ENCODE measurements around the gene CNKSR2. TPM values are rescaled to one million over a fixed set of nuclear protein-coding genes. Genes with fewer than 3 reads are reported as not detected.

The CNKSR2 gene
- total and polyA plus RNA-seq, 2 experiments from 2014 or later, result 1.5 to 10.3 TPM

- Histone ChIP-seq H3K79me2 (no peaks in the 10 kb centered on the region), H3K27ac (no peak overlapping the region), H3K9me3 (ENCODE audit: low read depth) (no peaks in the 10 kb centered on the region), H4K20me1 (ENCODE audit: insufficient read depth, poor library complexity, severe bottlenecking) (no peaks in the 10 kb centered on the region), H3K4me1 (ENCODE audit: insufficient read depth) (no peaks in the 10 kb centered on the region), H2AFZ (no peak overlapping the region), H3K4me2 (no peak overlapping the region), H3K9me2 (replicated peaks; ENCODE audit: insufficient read depth) (no peaks in the 10 kb centered on the region), H3K4me3 (no peak overlapping the region), H3K36me3 (replicated peaks; ENCODE audit: insufficient read depth, low read depth) (no peaks in the 10 kb centered on the region), H3K27me3 (no peaks in the 10 kb centered on the region)
- no peak for TF ChIP-seq CTCF (IDR thresholded peaks at IDR 0.05; ENCODE audit: poor library complexity)
- no peak for TF ChIP-seq EZH2 (IDR thresholded peaks at IDR 0.05; ENCODE audit: borderline replicate concordance)
- TF ChIP-seq EZH2phosphoT487 (IDR thresholded peaks at IDR 0.05; ENCODE audit: low read depth, severe bottlenecking, unreplicated experiment), result no peak
- WGBS (ENCODE audit: low lambda C conversion rate, missing lambda C conversion rate), result 79% methylated on average over 2 of the region's 2 CpGs
- no peak for DNase-seq (ENCODE audit: low spot score)
Measured at GRCh38 chrX:21660156-21660555, 285.9 kb downstream of the CNKSR2 start.

- no peaks in the 10 kb centered on the region for H3K36me3 ChIP-seq (replicated peaks; ENCODE audit: insufficient read depth, low read depth)
- no peaks in the 10 kb centered on the region for H3K9me2 ChIP-seq (replicated peaks; ENCODE audit: insufficient read depth)
- H2AFZ ChIP-seq, result no peak overlapping the region
- no peak for DNase-seq (ENCODE audit: low spot score)
- TF ChIP-seq CTCF (IDR thresholded peaks at IDR 0.05; ENCODE audit: poor library complexity) (no peak), EZH2phosphoT487 (IDR thresholded peaks at IDR 0.05; ENCODE audit: low read depth, severe bottlenecking, unreplicated experiment) (no peak), EZH2 (IDR thresholded peaks at IDR 0.05; ENCODE audit: borderline replicate concordance) (no peak)
- no peak overlapping the region for H3K27ac ChIP-seq
- no peaks in the 10 kb centered on the region for H3K79me2 ChIP-seq
- no peak overlapping the region for H3K4me3 ChIP-seq
- H3K27me3 ChIP-seq, result no peaks in the 10 kb centered on the region
- no peaks in the 10 kb centered on the region for H3K4me1 ChIP-seq (ENCODE audit: insufficient read depth)
- WGBS (ENCODE audit: low lambda C conversion rate, missing lambda C conversion rate), result 57% methylated on average over 6 of the region's 6 CpGs
- H4K20me1 ChIP-seq (ENCODE audit: insufficient read depth, poor library complexity, severe bottlenecking), result no peaks in the 10 kb centered on the region
- H3K4me2 ChIP-seq, result no peak overlapping the region
- no peaks in the 10 kb centered on the region for H3K9me3 ChIP-seq (ENCODE audit: low read depth)
Measured at GRCh38 chrX:21661316-21661715, 287.1 kb downstream of the CNKSR2 start.

- Histone ChIP-seq H3K36me3 (replicated peaks; ENCODE audit: insufficient read depth, low read depth) (no peaks in the 10 kb centered on the region), H3K4me2 (no peak overlapping the region), H3K27ac (no peak overlapping the region), H2AFZ (no peak overlapping the region), H3K79me2 (no peaks in the 10 kb centered on the region), H4K20me1 (ENCODE audit: insufficient read depth, poor library complexity, severe bottlenecking) (no peaks in the 10 kb centered on the region), H3K9me2 (replicated peaks; ENCODE audit: insufficient read depth) (no peaks in the 10 kb centered on the region), H3K27me3 (no peaks in the 10 kb centered on the region), H3K4me3 (no peak overlapping the region), H3K9me3 (ENCODE audit: low read depth) (no peaks in the 10 kb centered on the region), H3K4me1 (ENCODE audit: insufficient read depth) (no peaks in the 10 kb centered on the region)
- no peak for DNase-seq (ENCODE audit: low spot score)
- 64% methylated on average over 4 of the region's 4 CpGs for WGBS (ENCODE audit: low lambda C conversion rate, missing lambda C conversion rate)
- TF ChIP-seq EZH2 (IDR thresholded peaks at IDR 0.05; ENCODE audit: borderline replicate concordance), result no peak
- no peak for TF ChIP-seq CTCF (IDR thresholded peaks at IDR 0.05; ENCODE audit: poor library complexity)
- no peak for TF ChIP-seq EZH2phosphoT487 (IDR thresholded peaks at IDR 0.05; ENCODE audit: low read depth, severe bottlenecking, unreplicated experiment)
Measured at GRCh38 chrX:21662761-21663160, 288.5 kb downstream of the CNKSR2 start.

GRCh38 chrX:21666252-21666651 is 292.0 kb downstream of the CNKSR2 start:
- Histone ChIP-seq H3K4me2 (no peak overlapping the region), H3K27ac (no peak overlapping the region)

More at GRCh38 chrX:21666252-21666651, 292.0 kb downstream of the CNKSR2 start:
- DNase-seq (ENCODE audit: low spot score), result no peak
- H3K79me2 ChIP-seq, result no peaks in the 10 kb centered on the region
- no peak overlapping the region for H3K4me3 ChIP-seq
- H3K9me3 ChIP-seq (ENCODE audit: low read depth), result no peaks in the 10 kb centered on the region
- H3K9me2 ChIP-seq (replicated peaks; ENCODE audit: insufficient read depth), result no peaks in the 10 kb centered on the region
- 67% methylated on average over 4 of the region's 4 CpGs for WGBS (ENCODE audit: low lambda C conversion rate, missing lambda C conversion rate)
- H3K27me3 ChIP-seq, result no peaks in the 10 kb centered on the region
- TF ChIP-seq CTCF (IDR thresholded peaks at IDR 0.05; ENCODE audit: poor library complexity), result no peak
- TF ChIP-seq EZH2phosphoT487 (IDR thresholded peaks at IDR 0.05; ENCODE audit: low read depth, severe bottlenecking, unreplicated experiment), result no peak
- no peaks in the 10 kb centered on the region for H4K20me1 ChIP-seq (ENCODE audit: insufficient read depth, poor library complexity, severe bottlenecking)
- H3K4me1 ChIP-seq (ENCODE audit: insufficient read depth), result no peaks in the 10 kb centered on the region
- H3K36me3 ChIP-seq (replicated peaks; ENCODE audit: insufficient read depth, low read depth), result no peaks in the 10 kb centered on the region
- H2AFZ ChIP-seq, result no peak overlapping the region

Measured in hepatocyte (in vitro differentiated cells).